Kidney tubule cell (primary cell): Measurements from ENCODE around the gene NR1H4.
"Not testable (repeated sequence)": the region's sequence is repeated elsewhere in the genome, so short reads cannot be mapped to it uniquely, and the experiment has no call there.

Source experiments
- DNase-seq: peaks from one replicate; pipeline ENCODE4 v3.0.0-alpha.2; 2018; ENCODE audit warnings: low spot score

Gene NR1H4

DNA sequence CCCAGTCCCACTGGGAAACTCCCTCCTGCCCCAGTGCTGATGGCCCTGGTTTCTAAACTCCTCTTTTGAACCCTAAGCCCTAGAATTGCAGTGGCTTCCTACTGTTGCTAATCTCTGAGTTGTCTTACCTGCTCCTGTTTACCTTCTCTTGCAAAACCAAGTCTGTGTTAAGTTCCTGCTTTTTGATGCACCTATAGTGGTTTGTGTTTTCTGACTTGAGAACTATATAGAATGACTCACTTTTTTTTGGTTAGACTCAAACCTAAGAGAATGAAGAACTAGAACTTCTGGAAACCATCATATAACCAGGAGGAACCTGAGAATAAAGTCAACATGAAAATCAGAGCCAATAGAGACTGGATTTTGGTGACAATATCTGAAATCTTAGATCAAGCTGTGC lies 94.3 kb downstream of the NR1H4 start:
- no peak for DNase-seq

DNA sequence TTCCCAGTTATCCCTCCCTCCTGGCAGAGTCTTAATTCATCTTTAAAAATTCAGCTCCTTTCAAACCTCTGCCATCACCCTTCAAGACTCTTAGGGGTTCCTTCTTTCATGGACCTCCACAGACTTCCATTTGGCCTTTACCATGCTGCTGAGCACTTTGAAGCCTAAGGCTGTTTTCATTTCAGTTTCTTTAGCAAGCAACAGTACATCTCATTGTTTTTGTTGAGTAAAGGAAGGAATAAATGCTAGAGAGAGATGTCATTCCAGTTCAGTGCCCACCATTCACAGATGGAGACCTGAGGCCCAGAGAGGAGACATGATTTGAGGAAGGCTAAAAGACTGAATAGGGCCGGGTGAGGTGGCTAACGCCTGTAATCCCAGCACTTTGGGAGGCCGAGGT lies 98.5 kb downstream of the NR1H4 start:
- no peak for DNase-seq

DNA sequence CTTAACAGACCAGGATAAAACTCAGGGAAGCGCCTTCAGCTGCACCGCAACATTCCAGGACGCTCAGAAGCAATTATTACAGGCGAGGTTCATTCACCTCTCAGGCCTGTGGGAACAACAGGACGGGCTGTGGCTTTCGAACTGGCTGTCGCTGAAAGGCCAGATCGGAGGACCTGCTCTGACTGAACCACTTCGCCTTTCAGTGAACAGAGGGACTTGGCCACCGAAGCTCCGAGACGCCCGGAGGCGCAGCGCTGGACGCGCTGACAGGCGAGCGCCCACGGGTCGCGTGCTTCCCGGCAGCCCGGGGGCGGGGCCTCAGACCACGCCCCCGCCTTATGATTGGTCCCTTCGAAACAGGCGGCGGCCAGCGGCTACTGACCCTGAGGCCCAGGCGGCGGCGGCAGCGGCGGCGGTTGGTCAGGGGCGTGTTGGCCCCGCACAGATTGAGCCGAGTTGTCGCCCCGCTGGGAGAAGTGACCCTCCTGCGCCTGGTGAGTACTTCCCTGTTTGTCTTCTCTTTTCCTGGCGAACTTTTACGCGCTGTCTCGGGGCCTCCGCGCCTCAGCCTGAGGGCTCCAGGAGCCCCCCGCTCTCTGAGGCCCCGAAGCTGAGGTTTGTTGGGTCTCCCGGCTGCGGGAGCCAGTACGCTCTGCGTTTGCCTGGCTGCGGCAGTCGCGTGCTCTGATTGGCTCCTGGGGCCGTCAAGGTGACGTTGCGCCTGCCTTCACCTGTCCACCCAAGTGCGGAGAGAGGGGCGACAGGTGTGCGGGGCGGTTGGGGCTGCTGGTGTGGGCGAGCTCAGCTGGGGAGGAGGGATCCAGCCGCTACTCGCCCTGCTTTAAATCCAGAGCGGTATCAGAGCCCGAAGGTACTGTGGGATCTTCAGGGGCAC lies 99.9 kb downstream of the NR1H4 start, which contains the start of gene GAS2L3:
GAS2L3 (plus strand) TSS at position 393 of the 895 bp plus-strand sequence. CDS start 21,221 bp downstream, outside the sequence.
- peak; percentile 90 for DNase-seq

DNA sequence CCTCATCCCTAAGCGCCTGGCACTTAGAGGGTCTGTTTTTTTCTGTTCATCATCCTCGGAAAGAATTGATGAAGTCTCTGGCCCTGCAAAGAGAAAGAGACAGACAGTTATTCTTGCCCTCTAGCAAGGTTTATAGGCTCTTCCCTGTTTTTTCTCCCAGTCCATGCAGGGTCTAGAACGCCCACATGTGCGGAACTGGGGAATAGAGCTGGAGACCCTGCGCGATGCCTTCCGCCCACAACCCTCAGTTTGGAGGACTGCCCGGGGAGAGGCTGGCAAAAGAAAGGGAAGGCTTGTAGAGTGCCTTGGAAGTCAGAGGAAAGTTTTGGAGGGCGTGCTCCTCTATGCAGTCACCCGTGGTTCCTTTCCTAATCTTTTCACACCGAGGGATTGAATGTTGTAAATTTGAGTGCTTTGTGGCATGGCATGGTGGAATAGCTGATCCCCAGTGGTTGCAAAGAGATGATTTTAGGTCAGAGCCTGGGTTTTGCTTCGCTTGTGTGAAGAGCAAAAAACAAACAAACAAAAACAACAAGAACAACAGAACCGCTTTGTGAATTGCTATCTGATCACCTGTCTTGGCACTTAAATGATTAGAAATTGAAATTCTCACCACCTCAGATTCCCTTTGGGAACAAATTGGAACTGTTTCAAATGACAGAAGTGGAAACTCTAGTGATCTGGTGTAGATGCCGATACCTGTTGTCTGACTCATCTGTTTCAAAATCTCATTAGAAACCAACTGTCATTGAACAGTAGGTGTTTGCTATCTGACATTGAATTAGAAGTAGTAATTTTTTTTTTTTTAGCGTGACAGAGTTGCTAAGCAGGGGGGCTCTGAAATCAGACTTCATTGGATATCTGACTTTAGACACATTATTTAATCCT lies 100.8 kb downstream of the NR1H4 start:
- peak; percentile 51 for DNase-seq

DNA sequence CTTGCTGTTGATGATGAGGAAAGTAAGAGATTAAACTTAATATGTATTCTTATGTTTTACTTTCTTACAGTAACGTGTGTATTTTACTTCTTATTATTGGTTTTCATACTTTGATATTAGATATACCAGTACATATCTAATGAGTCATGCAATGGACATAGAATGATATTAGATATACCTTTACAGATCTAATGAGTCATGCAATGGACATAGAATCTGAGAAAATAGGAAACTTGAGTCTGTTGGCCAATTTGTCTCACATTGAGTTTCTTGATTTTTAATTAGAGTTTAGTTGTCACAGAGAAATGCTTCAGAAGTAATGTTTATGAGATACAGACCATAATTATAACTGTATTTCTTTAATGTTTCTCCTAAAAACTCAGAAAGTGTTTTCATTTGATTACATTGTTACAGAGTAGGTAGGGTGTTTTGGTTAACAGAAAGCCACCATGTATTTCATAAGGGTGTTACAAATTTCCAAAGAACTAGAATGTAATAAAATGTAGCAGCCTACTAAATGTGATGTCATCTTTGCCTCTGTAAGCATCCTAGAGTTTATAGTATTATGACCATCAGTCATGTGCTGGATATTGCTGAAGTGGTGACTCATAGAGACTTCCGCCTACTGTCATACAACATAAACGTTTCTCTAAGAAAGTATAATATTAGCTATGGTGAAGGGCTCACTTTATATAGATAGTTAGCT lies 102.8 kb downstream of the NR1H4 start:
- DNase-seq, result peak; percentile 69

DNA sequence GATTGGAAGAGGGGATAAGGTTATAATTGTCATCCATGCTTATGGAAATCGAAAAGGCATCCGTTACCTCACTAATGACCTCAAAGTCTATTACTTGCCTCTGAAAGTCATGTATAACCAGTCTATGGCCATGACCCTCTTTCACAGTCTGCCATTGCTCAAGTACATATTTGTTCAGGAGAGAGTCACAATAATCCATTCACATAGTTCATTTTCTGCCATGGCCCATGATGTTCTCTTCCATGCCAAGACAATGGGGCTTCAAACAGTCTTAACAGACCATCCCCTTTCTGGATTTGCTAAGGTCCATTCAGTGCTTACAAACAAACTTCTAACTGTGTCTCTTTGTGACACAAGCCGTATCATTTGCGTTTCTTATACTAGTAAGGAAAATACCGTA lies 105.3 kb downstream of the NR1H4 start:
- DNase-seq, result no peak

DNA sequence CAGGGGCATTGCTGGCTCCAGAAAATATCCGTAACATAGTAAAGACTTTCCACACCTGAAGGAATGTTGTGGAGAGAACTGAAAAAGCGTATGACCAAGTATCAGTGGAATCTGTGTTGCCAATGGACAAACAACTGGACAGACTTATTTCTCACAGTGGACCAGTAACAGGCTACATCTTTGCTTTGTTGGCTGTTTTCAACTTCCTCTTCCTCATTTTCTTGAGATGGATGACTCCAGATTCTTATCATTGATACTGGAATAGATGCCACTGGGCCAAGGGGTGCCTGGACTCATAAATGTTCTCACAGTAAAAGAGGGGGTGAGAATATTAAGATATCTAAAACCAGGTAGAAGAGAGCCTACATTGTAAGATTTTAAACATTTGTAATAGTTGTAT lies 106.2 kb downstream of the NR1H4 start:
- peak; percentile 31 for DNase-seq

DNA sequence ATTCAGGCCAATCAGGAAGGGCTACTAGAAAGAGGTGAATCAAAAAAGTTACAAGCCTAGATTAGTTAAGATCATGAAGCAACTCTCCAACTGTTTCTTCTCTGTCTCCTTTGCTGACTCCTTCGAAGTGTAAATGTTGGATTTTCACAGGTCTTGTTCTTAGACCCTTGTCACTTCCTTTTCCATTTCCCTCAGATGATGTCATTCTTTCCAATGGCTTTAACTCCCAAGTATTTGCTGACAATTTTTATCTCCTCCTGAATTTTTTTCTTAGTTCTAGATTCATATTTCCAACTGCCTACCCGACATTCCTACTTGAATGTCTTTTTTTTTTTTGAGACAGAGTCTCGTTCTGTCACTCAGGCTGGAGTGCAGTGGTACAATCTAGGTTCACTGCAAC lies 110.6 kb downstream of the NR1H4 start:
- DNase-seq, result peak; percentile 14

DNA sequence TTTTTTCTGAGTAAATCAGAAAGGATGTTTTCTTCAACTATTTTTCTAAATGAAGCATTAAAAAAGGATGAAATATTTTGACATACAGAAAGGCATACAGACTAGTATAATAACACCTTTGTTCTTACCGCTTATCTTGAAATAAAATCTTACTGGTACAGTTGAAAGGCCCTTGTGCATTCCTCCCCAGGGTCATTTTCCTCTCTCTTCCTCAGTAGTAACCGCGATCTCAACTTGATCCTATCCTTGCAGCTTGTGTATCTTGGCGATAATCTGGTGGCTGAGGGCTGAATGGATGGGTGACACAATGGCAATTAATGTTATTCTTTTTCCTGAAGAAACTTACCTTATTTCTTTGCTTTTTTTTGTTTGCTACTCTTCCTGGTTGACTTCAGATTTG lies 118.3 kb downstream of the NR1H4 start:
- no peak for DNase-seq

DNA sequence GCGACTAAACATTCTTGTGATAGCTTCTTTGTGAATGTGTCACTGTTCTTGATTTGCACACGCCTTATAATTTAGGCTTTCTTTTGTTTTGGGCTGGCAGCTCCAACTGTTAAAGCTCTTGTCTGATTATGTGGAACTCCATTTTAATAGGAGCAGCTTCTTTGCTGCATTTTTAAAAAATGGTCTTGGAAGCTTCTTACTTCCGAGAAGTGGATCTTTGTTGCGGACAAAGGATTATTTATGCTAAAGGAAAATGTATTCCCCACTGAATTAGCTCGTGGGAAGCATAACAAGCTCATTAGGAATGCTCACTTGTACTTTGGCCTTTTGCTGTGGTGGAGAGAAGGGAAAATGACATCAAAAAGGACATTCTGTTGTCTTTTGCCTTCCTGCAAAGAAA lies 119.8 kb downstream of the NR1H4 start:
- DNase-seq, result peak; percentile 11

DNA sequence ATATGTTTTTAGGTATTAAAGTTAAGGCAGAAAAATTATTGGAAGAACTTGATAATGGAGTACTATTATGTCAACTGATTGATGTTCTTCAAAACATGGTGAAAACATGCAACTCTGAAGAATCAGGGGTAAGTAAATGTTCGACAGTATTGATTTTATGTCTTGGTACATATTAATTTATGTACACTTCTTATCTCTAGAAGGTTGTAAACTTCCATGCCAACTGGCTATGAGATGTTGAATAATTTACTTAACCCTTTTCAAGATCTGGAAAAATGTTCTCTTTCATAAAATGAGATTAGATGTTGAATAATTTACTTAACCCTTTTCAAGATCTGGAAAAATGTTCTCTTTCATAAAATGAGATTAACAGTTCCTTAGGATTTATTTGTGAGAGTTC lies 128.0 kb downstream of the NR1H4 start:
- no peak for DNase-seq

DNA sequence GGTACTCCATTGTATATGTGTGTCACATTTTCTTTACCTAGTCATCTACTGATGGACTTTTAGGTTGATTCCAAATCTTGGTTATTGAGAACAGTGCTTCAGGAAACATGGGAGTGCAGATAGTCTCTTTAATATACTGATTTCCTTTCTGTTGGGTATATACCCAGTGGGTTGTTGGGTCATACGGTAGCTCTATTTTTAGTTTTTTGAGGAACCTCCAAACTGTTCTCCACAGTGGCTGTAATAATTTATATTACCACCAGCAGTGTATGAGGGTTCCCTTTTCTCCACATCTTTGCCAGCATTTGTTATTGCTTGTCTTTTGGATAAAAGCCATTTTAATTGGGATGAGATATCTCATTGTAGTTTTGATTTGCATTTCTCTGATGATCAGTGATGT lies 129.3 kb downstream of the NR1H4 start:
- DNase-seq, result not testable (repeated sequence)

DNA sequence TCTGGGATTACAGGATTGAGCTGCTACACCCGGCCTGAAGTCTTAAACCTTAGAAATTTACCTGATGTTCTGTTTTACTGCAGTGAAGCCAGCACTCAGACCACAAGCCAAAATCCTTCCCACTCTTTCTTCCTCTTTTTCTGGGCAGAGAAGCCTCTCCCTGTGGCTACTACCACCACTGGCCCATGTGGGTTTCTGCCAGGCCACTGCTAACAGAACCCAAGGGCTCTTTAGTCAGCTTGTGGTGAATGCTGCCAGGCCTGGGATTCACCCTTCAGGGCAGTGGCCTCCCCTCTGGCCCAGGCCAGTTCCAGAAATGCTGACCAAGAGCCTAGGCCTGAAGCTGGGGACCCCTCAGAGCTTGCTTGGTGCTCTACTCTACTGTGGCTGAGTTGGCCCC lies 135.1 kb downstream of the NR1H4 start:
- DNase-seq, result no peak

DNA sequence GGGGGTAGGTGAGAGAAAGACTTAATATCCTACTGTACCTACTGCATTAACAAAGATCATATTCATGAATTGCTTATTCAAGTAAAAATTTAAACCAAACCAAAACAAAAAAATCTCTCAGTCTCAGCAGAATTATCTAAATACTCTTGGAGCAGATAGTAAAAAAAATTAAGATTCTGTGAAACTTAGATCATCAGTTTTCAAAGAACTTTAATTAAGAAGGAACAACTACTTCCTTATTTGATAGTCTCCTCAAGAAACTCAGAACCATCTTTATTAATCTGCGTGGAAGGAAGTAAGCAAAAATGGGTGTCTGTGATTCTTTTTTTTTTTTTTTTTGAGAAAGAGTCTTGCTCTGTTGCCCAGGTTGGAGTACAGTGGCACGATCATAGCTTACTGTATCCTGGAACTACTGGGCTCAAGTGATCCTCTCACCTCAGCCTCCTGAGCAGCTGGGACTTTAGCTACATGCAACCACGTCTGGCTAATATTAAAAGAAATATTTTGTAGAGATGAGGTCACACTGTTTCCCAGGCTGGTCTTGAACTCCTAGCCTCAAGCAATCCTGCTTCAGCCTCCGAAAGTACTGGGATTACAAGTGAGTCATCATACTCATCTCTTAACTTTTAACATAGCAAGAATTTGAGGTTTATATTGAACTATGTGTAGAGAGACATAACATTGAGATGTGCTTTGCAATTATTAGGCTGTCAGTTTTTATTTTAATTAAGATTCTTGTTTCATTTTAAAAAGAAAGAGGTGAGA lies 137.2 kb downstream of the NR1H4 start:
- peak; percentile 6 for DNase-seq

DNA sequence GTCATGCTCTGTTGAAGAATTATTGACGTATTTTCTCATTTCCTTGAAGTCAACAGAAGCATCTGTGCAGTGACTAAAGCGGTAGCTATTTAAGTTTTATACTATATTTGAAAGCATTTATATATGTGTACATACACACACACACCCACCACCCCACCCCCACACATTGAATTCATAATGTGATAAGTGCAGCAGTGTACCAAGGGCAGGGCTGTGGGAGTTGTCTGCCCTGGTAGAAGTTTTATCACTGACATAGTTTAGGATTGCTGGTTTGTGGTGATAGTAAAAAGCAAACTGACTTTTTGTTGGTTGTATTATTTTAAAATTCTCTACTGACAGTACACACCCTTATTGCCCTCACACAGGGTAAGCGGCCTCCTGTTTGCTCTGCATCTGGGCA lies 138.9 kb downstream of the NR1H4 start:
- no peak for DNase-seq
